Measurements from ENCODE around the gene SURF1.

SURF1 gene

DNA sequence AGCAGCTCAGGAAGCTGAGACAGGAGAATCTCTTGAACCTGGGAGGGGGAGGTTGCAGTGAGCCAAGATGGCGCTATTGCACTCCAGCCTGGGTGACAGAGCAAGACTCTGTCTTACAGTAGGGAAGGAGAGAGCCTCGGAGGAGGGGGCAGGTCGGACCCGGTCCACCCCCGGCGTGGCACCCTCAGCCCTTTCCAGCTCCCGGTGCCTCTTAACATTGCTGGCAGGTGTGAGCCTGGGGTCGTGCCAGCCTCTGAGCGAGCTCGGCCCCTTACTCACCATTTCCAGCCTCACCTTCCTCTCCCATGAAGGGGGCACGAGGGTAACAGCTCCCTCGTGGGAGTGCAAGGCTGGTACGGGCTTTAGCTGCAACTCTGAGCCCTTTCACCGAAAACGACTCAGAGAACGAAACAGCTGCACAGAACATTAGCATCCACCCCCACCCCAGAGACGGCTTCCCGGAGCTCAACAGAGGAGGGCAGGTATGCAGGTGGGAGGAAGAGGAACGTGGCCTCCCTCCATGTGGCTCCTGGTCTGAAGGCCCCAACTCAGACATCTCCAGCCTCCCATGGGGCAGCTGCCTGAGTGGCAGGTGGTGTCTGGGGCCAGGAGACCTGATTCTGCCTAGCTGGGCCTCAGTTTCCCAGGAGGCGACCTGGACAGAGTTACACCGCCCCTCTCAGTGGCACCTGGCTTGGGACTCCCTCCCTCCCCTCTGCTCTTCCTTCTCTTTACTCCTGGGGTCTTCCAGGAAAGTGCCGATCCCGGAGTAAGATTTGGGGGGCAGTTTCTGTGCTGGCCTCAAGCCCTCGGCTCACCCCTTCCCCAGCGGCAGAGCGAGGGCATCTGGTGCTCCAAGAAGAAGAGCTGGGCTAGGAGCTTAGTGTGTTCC is 52.8 kb downstream of the SURF1 start:
- Histone ChIP-seq H3K9ac (ENCODE audit: low read length) (no peak overlapping the region), H3K27me3 (ENCODE audit: low read length) (no peaks in the 10 kb centered on the region), H3K4me2 (ENCODE audit: low read depth, low read length, poor library complexity, severe bottlenecking) (no peak overlapping the region), H3K79me2 (ENCODE audit: insufficient read depth, low read length) (no peaks in the 10 kb centered on the region), H3F3A (ENCODE audit: insufficient read depth) (no peaks in the 10 kb centered on the region), H3K9me3 (ENCODE audit: insufficient read depth, low read length) (no peaks in the 10 kb centered on the region), H3K36me3 (ENCODE audit: low read length) (no peaks in the 10 kb centered on the region), H3K9me2 (replicated peaks; ENCODE audit: insufficient read depth, low read length) (no peaks in the 10 kb centered on the region), H2AFZ (ENCODE audit: low read depth, low read length, severe bottlenecking) (no peak overlapping the region), H3K4me3 (ENCODE audit: insufficient read depth, low read length, poor library complexity, severe bottlenecking) (no peak overlapping the region), H4K20me1 (ENCODE audit: low read depth, low read length) (no peaks in the 10 kb centered on the region), H3K27ac (ENCODE audit: low read depth, low read length) (no peak overlapping the region)
- no peak for TF ChIP-seq EZH2phosphoT487 (conservative IDR thresholded peaks at IDR 0.05; ENCODE audit: low read length)
- TF ChIP-seq, protein P1, sequence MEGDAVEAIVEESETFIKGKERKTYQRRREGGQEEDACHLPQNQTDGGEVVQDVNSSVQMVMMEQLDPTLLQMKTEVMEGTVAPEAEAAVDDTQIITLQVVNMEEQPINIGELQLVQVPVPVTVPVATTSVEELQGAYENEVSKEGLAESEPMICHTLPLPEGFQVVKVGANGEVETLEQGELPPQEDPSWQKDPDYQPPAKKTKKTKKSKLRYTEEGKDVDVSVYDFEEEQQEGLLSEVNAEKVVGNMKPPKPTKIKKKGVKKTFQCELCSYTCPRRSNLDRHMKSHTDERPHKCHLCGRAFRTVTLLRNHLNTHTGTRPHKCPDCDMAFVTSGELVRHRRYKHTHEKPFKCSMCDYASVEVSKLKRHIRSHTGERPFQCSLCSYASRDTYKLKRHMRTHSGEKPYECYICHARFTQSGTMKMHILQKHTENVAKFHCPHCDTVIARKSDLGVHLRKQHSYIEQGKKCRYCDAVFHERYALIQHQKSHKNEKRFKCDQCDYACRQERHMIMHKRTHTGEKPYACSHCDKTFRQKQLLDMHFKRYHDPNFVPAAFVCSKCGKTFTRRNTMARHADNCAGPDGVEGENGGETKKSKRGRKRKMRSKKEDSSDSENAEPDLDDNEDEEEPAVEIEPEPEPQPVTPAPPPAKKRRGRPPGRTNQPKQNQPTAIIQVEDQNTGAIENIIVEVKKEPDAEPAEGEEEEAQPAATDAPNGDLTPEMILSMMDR (IDR thresholded peaks at IDR 0.05; ENCODE audit: insufficient read depth, low read length, poor library complexity, severe bottlenecking): no peak
